Activated CD4-positive, alpha-beta T cell treated with anti-CD3 and anti-CD28 coated beads for 4 hours (primary cell): ENCODE measurements around the gene ST6GALNAC2.
"Not testable (repeated sequence)": the region's sequence is repeated elsewhere in the genome, so short reads cannot be mapped to it uniquely, and the experiment has no call there.

ENCODE experiments used
- DNase-seq, 2 donors: peaks; one replicate each; pipeline ENCODE4 v3.0.0-alpha.2; 2020

The ST6GALNAC2 gene

DNA sequence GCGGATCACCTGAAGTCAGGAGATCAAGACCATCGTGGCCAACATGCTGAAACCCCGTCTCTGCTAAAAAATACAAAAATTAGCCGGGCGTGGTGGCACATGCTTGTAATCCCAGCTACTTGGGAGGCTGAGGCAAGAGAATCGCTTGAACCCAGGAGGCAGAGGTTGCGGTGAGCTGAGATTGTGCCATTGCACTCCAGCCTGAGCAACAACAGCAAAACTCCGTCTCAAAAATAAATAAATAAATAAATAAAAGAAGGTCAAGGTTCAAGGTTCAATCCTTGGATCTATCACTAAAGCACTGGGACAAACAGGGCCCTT, 60.2 kb downstream of the ST6GALNAC2 start:
- DNase-seq: not testable (repeated sequence)

DNA sequence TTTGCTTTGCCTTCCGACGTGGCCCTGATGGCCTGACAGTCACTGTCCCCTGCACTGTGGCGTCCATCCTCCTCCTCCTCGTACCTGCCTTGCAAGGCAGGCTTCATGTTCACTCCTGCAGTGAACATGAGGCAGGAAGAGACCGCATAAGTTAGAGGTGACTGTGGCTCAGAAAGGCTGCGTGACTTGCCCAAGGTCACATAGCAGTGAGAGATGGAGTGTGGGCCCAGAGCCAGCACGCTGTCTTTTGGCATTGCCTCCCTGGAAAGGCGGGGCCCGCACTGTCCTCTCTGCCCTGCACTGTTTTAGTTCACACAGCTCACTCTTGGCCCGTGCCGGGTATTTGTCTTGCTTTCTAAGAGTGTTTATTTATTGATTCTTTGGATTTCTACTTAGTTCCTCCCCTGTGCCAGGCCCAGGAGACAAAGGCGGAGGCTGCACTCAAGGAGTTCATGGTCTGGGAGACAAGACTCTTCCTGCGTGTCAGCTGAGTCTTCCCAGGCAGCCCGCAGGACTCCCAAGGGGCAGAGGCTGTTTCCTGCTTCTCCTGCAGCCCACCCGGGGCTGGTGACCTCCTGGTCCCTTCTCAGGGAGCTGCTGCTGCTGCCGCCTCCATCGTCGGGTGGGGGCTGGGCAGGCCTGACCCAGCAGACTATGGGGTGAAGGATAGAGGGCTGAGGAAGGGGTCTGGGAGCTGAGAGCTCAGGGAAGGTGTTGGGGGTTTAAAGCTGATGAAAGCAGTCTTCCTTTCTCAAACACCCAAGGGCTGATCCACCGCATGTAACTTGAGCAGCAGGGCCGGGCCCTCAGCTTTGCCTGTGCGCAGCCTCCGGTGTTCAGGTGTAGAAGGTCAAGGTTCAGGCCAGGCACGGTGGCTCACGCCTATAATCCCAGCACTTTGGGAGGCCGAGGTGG, 60.8 kb downstream of the ST6GALNAC2 start:
- no peak for DNase-seq

DNA sequence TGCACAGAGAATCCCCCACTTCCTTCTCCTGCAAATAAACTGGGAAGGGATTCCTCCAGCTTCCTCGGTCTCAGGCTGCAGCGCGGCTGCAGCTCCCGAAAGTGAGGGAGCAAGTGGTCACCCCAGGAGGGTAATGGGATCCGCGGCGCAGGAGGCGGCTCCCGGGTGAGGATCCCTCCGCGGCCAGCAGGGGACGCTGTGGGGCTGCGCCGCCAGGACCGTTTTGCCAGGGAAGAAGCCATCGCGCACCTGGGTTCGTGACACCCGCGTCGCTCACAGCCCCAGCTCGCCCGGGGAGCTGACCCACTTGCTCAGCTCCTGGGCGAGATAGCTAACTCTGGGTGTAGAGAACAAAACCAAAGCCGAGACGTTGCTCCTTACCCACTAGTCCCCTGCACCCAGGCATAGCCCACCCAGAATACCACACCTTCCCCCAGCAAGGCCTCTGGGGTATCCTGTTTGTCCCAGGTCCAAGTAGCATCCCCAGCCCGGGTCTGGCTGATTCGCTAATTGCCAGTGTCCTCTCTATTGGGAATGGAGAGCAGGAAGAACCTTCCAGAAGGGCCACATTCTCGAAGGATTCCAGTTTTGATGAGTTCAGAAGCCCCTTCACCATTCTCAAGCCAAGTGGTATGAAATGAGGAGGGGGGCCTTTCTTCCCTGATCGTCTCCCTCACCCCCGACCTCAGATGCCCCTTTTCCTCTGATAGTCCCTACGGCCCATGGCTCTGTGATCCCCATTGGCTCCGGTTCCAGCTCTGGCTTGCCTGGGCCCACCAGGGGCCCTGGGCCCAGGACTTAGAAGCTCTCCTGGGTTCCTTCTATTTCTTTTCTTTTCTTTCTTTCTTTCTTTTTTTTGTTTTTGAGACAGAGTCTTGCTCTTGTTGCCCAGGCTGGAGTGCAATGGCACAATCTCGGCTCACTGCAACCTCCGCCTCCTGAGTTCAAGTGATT, 62.3 kb downstream of the ST6GALNAC2 start:
- DNase-seq: peak; percentile 74 to 77

DNA sequence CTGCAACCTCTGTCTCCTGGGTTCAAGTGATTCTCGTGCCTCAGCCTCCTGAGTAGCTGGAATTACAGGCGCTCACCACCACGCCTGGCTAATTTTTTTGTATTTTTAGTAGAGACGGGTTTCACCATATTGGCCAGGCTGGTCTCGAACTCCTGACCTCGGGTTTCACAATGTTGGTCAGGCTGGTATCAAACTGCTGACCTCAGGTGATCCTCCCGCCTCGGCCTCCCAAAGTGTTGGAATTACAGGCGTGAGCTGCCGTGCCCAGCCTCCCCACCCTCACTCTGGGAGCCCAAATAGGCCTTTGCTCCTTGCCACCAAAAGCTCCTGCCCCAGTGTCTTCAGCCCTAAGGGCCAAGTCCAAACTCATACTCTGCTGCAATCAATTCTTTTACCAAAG, 64.0 kb downstream of the ST6GALNAC2 start:
- DNase-seq: not testable (repeated sequence)

GRCh38 chr17:76521262-76521661, 64.4 kb downstream of the ST6GALNAC2 start:
- DNase-seq: no peak

DNA sequence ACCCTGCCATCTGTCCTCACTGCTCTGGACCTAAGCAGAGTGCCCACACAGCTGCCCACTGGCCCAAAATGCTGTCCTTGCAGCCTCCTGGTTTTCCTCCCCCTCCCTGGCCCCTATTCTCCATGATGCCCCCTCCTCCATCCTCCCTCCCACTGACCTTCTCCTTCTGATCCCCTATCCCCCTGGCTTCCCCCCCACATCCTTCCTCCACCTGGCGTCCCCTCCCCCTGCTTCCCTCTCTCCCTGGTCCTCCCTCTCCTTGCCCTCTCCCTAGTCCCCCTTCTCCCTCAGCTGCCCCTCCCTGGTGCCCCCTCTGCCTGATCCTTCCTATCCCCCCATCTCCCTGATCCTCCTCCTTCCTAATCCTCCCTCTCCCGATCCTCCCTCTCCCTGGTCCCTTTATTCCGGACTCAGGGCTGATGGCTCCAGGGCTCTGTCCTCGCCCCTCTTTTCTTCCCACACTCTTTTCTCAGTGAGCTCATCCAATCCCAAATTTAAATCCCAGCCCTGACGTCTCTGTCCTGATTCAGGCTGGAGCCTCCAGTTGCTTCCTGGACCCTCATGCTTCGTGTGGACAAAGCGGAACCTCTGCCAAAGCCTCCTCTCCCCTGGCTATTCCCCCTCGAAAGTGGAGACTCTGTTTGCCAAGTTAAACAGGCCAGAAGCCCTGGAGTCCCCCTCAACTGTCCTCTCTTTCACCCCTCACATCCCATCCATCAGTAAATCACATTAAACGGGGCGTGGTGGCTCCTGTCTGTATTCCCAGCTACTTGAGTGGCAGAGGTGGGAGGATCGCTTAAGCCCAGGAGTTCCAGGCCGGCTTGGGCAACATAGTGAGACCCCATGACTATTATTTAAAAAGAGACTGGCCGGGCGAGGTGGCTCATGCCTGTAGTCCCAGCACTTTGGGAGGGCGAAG, 66.4 kb downstream of the ST6GALNAC2 start:
- no peak for DNase-seq

DNA sequence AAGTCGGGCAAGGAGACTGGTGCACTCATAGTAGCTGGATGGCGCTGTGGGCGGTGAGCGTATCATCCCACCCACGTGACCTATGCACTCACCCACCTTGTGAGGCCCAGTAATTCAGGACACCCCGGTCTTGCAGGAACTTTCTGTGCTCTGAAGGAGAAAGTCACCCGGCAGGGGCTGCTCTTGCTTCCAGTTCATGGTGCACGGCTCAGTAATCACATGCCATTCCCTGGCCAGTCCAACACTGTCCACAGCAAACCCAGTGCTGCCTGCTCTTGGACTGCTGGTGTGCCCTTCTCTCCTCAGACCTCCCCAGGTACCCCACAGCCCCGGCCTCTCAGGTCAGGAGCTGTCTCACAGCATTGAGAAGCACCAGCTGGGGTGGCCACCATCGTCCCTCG, 68.0 kb downstream of the ST6GALNAC2 start:
- DNase-seq: no peak
